ENCODE data around the gene GXYLT2. TPM values are rescaled to one million over a fixed set of nuclear protein-coding genes. Genes with fewer than 3 reads are reported as not detected.

GXYLT2 gene
- total and polyA plus RNA-seq, 8 donors = 12.4 to 27.9 (median 16.7) TPM

DNA sequence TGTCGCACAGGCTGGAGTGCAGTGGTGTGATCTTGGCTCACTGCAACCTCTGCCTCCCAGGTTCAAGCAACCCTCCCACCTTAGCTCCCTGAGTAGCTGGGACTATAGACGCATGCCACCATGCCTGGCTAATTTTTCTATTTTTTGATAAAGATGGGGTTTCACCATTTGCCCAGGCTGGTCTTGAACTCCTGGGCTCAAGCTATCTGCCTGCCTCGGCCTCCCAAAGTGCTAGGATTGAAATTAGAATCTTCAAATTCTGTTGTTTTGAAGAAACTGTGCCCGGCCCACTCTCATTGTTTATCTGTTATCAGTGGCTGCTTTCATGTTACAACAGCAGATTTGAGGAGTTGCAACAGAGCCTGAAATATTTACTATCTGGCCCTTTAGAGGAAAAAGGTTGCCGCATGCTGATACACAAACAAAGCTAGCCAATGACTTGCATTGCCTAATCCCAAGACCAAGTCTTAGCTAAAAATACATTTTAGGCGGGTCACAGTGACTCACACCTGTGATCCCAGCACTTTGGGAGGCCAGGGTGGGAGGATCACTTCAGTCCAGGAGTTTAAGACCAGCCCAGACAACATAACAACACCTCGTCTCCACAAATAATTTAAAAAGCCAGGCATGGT lies 65.6 kb downstream of the GXYLT2 start:
- ATAC-seq (no peak), DNase-seq (no peak)
- intact Hi-C loops (cut with DNase I) = no loop called here
- peaks cover 0 to 2% of the 10 kb centered on the region in 2 donors for H3K4me1 ChIP-seq
- H3K27me3 ChIP-seq = no peaks in the 10 kb centered on the region
- H3K9me3 ChIP-seq = no peaks in the 10 kb centered on the region
- no peaks in the 10 kb centered on the region for H3K36me3 ChIP-seq
- TF ChIP-seq, protein P1, sequence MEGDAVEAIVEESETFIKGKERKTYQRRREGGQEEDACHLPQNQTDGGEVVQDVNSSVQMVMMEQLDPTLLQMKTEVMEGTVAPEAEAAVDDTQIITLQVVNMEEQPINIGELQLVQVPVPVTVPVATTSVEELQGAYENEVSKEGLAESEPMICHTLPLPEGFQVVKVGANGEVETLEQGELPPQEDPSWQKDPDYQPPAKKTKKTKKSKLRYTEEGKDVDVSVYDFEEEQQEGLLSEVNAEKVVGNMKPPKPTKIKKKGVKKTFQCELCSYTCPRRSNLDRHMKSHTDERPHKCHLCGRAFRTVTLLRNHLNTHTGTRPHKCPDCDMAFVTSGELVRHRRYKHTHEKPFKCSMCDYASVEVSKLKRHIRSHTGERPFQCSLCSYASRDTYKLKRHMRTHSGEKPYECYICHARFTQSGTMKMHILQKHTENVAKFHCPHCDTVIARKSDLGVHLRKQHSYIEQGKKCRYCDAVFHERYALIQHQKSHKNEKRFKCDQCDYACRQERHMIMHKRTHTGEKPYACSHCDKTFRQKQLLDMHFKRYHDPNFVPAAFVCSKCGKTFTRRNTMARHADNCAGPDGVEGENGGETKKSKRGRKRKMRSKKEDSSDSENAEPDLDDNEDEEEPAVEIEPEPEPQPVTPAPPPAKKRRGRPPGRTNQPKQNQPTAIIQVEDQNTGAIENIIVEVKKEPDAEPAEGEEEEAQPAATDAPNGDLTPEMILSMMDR (IDR thresholded peaks at IDR 0.05) = no peak
- no peak overlapping the region for H3K4me3 ChIP-seq
- H3K27ac ChIP-seq = no peak overlapping the region

DNA sequence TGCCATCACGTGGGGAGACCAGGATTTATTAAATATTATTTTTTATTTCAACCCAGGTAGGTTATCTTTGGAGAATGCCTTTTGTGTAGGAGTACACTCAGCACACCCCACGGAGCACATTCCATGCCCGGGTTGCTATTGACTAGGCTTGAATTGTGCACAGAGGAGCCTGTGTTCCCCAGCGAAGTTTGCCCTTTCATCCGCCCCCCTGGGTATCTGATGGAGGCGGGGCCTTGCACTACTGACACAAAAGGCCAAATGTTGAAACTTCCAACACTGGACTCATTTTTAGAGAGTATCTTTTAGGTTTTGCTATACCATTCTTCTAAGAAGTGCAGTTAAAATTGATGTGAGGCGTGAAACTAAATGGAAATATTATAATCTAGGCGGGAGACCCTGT lies 69.5 kb downstream of the GXYLT2 start:
- H3K27ac ChIP-seq = no peak overlapping the region
- peaks cover 2 to 6% of the 10 kb centered on the region in 2 donors for H3K4me1 ChIP-seq
- no peak overlapping the region for H3K4me3 ChIP-seq
- H3K36me3 ChIP-seq = no peaks in the 10 kb centered on the region
- no peaks in the 10 kb centered on the region for H3K27me3 ChIP-seq
- intact Hi-C loops (cut with DNase I) = no loop called here
- H3K9me3 ChIP-seq = no peaks in the 10 kb centered on the region
- ATAC-seq (no peak), DNase-seq (no peak)
- TF ChIP-seq, protein P1 (IDR thresholded peaks at IDR 0.05) = no peak

DNA sequence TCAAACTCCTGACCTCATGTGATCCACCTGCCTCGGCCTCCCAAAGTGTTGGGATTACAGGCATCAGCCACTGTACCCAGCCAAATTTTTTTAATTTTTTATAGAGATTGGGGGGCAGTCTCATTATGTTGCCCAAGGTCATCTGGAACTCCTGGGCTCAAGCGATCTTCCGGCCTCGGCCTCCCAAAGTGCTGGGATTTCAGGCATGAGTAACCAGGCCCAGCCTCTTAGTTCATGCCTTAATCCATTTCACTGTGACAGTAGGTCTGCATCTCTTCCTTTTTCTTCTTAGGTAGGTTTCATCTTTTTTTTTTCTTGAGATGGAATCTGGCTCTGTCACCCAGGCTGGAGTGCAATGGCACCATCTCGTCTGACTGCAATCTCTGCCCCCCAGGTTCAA lies 71.5 kb downstream of the GXYLT2 start:
- Histone ChIP-seq H3K4me3 (no peak overlapping the region), H3K9me3 (no peaks in the 10 kb centered on the region), H3K36me3 (no peaks in the 10 kb centered on the region), H3K27ac (no peak overlapping the region), H3K27me3 (no peaks in the 10 kb centered on the region), H3K4me1 (peaks cover 0 to 6% of the 10 kb centered on the region in 2 donors)
- intact Hi-C loops (cut with DNase I) = no loop called here
- DNase-seq (no peak), ATAC-seq (no peak)
- TF ChIP-seq, protein P1 (IDR thresholded peaks at IDR 0.05) = no peak

DNA sequence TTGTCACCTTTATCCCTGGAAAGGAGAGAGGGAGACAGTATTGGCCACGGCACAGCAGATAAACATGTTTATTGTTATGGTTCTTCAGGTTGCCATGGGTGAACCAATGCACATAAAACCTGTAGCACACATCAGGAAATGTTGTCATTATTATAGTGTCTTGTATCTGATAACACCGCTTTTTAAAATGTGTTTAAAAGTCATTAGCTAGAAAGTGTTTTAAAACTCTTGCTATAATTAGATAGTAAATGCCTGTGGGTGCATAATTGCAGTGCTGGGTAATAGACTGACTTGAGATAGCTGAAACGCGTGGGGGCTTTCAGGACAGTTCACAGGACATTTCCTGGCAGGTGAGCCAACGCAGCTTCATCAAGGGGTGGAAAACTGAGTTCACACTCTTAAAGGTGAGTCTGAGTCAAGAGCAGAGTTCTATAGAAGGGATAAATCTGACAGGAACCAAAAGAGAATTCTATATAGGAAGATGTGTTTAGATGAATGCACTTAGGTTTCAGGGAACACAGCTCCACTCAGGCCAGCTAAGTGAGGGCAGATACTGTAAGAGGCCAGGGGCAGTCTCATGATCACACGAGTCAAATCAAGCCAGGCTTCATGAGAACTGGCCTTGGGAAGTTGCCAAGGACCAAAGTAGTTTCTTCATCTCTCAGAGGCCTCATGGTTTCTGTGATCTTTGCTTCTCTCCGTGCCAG lies 73.1 kb downstream of the GXYLT2 start:
- DNase-seq (peak in 2 of 4 donors; percentile 38 to 63), ATAC-seq (peak; percentile 80)
- H3K27me3 ChIP-seq = no peaks in the 10 kb centered on the region
- no peak overlapping the region for H3K4me3 ChIP-seq
- intact Hi-C loops (cut with DNase I) = no loop called here
- H3K27ac ChIP-seq = no peak overlapping the region
- H3K36me3 ChIP-seq = no peaks in the 10 kb centered on the region
- peaks cover 0 to 6% of the 10 kb centered on the region in 2 donors for H3K4me1 ChIP-seq
- TF ChIP-seq, protein P1 (IDR thresholded peaks at IDR 0.05) = no peak
- no peaks in the 10 kb centered on the region for H3K9me3 ChIP-seq

DNA sequence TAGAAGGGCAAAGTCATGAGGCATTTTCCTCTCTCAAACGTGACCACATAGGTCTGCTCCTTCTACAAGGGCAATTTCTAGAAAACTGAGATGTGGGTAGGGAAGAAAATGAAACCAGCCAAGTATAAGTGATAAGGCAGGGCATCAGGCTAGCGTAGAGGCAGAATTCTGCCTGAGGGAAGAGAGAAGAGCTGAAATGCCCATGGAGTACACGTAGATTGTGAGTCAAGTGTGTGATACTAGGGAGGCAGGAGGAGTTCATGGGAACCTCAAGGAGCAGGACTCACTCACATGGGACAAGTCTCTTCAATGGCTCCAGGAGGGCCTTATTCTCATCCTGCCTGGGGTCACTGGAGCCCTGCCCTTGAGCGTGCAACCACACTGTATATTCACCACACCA lies 73.9 kb downstream of the GXYLT2 start:
- TF ChIP-seq, protein P1 (IDR thresholded peaks at IDR 0.05) = no peak
- no peaks in the 10 kb centered on the region for H3K27me3 ChIP-seq
- no peaks in the 10 kb centered on the region for H3K9me3 ChIP-seq
- peaks cover 0 to 6% of the 10 kb centered on the region in 2 donors for H3K4me1 ChIP-seq
- DNase-seq (no peak), ATAC-seq (no peak)
- intact Hi-C loops (cut with DNase I) = no loop called here
- no peak overlapping the region for H3K4me3 ChIP-seq
- no peak overlapping the region for H3K27ac ChIP-seq
- H3K36me3 ChIP-seq = no peaks in the 10 kb centered on the region
